GM12874 (cell line): ENCODE data around the gene LY86.

Experiments
- TF ChIP-seq, protein P1 (sequence below): IDR thresholded peaks from 2 replicates; pipeline ENCODE4 v1.5.1; 2011; ENCODE audit warnings: low read depth, mild to moderate bottlenecking, control low read depth, low read length, moderate library complexity; ENCODE audit not compliant: insufficient read depth

The LY86 gene

DNA sequence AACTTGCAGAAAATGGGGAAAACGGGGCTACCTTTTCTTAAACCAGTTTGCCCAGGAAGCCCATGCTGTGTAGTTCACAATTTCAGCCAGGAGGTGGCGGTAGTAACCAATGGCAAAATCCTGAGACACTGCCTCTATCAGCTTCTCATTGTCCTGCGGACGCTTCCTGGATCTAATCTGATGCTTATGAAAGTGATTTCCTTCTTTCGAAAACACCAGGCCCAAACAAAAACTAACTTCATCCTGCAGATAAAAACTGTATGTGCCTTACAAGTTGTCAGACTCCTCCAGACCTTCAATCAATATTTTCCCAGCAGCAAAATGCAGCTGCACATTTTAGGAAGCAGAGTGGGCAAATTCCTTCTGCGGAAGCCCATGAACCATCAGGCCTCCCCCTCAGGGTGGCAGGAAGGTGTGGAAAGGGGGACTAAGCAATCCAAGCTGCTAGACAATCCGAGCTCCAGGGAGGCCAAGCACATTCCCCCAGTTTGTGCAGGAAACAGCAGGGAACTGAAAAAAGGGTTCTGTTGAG, 88.5 kb downstream of the LY86 start:
- TF ChIP-seq, protein P1, sequence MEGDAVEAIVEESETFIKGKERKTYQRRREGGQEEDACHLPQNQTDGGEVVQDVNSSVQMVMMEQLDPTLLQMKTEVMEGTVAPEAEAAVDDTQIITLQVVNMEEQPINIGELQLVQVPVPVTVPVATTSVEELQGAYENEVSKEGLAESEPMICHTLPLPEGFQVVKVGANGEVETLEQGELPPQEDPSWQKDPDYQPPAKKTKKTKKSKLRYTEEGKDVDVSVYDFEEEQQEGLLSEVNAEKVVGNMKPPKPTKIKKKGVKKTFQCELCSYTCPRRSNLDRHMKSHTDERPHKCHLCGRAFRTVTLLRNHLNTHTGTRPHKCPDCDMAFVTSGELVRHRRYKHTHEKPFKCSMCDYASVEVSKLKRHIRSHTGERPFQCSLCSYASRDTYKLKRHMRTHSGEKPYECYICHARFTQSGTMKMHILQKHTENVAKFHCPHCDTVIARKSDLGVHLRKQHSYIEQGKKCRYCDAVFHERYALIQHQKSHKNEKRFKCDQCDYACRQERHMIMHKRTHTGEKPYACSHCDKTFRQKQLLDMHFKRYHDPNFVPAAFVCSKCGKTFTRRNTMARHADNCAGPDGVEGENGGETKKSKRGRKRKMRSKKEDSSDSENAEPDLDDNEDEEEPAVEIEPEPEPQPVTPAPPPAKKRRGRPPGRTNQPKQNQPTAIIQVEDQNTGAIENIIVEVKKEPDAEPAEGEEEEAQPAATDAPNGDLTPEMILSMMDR = peak; percentile 85

DNA sequence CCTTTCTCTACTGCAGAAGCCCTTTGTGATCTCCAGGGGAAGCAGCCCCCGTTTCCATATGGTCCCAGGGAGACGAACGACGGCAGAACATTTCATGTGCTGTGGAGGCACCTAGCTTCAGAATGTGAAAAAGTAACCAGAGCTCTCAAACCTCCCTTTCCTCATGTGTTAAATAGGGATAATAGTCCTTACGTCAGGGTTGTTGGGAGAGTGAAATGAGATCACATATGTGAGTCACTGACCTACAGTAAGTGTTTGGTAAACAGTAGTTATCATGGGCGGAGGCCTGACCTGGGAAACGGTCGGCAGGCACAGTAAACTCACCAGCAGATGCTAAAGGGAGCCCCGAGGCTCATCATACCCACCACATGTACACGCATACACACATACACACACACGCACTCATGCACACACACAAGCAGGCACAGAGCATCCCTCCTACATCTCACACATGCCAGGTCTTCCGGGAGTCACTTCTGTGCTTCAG, 89.7 kb downstream of the LY86 start:
- TF ChIP-seq, protein P1 = no peak

- TF ChIP-seq, protein P1 = no peak
Observed at GRCh38 chr6:6678811-6679210, 90.3 kb downstream of the LY86 start.

DNA sequence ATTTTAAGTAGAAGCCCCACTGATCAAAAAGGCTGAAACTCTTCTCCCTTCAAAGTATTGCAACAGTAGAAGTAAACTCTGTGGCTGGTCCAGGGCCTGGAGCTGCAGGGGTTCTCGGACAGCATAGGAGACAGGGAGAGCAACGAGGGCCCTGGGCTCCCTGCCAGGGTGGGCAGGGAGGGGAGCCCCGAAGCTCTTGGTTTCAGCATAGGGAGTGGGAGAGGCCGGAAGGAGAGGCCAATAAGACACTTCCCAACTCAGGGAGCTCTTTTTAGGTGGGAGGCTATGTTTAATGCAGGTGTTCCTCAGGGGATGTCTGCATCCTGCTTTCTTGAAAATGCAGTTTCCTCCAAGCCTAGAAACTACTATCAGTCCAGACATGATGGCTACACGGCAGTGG, 91.1 kb downstream of the LY86 start:
- TF ChIP-seq, protein P1 = no peak

DNA sequence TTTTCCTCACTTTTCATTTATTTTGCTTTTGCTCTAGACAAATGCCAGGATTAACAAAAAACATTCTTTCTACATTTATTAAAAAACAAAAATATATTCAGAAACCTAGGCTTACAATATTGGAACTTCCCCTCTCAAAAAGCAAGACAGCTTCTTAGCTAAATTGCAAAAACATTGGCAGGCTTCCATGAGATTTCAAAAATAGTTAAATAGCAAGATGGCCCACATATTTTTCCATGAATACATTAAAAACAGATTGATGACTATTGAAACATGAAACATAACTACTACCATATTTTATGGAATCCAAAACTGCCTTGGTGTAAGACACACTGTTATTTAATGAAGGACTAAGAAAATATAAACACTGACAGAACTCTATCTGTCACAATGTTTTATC, 92.0 kb downstream of the LY86 start:
- TF ChIP-seq, protein P1 = no peak

DNA sequence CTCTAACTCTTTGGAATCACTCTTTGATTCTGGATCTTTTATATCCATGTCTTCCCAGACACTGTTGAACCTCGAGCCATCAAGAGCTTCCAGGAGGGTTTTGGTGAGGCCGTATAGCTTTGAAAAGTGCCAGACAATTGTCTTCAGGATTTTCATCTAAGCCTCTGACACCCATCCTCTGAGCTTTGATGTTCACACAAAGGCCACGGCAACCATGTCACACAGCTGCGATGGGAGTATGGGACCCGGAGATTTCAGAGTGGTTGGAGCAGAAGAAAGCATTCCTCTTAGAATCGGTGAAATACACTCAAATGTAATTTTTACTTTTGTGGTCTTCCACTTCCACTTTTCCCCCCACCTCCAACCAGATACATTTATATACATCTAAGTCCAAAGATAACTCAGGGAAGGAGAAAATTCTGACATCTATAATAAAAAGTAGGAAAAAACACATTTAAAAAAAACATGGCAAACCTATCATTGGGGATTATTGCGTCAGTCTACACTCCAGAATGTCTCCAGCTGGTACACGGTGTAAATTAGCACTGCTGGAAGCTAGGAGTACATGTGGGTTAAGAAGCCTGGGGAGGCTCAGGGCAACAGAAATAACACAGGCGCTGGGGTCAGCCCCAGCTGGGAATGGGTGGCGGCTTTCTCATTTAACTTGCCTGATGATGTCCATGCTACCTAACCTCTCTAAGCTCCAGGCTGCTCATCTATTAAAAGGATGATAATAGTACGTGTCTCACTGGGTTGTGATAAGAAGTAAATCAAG, 92.7 kb downstream of the LY86 start:
- TF ChIP-seq, protein P1 = no peak

DNA sequence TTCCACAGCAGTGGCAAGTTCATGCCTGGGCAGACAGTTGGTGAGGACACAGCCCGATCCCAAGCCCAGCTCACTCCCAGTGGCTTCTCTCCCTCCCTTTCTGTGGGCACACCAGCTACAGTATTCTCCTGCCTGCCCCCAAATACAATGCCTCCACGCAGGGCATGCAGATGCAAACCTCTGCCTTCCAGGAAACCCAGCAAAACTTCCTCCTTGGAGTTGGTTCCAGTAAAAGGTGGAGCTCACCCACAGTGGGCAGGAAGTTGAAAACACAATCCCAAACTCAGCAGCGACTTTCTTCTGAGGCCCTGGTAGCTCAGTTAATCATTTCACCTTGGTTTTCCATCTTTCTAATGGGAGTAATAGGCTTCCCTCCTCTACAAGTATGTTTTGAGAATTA, 93.7 kb downstream of the LY86 start:
- TF ChIP-seq, protein P1 = no peak
